HG03039 (cell line): ENCODE results near the gene PER3.

ENCODE experiments used
- ATAC-seq: cut with Tn5 transposase; IDR thresholded peaks from one replicate; pipeline ENCODE4 v1.9.1; 2021; ENCODE audit warnings: mild to moderate bottlenecking, moderate library complexity; ENCODE audit not compliant: unreplicated experiment

The PER3 gene

DNA sequence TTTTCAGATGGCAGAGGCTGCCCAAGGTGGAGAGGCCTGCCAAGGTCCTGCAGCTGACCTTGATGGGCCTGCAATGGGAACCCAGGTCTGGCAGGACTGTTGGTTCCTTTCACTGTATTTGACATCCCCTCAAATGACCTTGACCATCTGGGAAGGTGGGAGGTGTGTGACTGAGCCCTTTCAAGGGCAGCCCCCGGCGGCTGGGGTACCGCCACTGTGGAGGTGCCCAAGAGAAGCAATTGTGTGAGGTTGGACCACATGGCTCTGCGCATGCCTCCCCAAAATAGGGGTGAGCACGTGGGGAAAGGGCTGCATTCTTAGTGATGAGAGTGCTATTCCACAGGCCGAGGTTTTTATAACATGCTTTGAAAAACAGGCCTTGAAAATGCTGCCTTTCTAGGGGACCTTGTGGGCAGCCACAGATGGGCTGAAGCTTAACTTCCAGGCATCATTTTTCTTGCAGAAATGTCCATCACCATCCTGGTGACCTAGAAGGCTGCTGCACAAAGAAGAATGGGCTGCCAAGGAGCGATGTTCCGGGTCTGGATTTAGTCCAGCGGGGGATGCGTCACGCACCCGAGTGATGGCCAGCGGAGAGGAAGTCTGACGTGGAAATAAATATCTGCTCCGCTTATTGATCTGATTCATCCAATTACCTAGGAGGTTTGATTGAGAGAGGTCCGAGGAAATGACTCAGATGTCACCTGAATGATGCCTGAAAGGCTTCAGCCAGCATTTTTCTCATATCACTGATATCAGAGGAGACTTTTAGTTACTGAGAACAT lies 85.2 kb downstream of the PER3 start:
- ATAC-seq: no peak

DNA sequence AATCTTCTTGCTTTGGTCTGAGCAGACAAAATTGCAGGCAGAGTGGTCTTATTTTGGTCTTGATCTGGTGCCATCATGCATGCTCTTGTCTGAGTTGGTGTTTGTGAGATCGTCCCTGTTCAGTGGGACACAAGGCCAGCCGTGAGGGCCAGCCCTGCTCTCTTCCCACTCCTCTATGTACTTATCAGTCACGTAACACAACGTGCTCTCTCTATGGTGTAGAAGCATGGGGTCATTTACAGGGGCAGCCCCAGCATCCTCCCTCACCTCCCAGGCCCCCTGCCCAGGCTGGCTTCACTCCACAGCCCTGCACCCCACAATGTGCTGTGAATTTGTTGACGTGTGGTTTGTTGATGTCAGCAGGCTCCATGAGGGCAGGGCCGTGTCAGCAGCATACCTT lies 87.0 kb downstream of the PER3 start:
- no peak for ATAC-seq

GRCh38 chr1:7873801-7874795 lies 90.0 kb downstream of the PER3 start:
- no peak for ATAC-seq

DNA sequence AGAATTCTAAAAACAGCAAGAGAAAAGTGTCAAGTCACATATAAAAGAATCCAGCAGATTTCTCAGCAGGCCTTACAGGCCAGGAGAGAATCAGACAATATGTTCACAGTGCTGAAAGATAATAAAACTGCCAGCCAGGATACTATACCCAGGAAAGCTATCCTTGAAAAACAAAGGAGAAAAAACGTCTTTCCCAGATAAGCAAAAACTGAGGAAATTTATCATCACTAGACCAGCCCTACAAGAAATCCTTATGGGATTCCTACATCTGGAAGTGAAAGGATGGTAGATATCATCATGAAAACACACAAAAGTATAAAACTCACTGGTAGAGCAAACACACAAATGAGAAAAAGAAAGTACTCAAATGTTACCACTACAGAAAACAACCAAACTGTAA lies 93.9 kb downstream of the PER3 start:
- ATAC-seq: no peak

DNA sequence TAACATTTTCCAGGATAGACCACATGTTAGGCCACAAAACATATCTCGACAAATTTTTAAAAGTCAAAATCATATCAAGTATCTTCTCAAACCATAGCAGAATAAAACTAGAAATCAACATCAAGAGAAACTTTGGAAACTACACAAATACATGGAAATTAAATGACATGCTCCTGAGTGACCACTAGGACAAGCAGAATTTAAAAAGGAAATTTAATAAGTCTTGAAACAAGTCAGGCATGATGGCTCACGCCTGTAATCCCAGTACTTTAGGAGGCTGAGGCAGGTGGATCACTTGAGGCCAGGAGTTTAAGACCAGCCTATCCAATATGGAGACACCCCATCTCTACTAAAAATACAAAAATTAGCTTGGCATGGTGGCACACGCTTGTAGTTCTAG lies 95.1 kb downstream of the PER3 start:
- no peak for ATAC-seq

- no peak for ATAC-seq
These were observed 100.7 kb downstream of the PER3 start for GRCh38 chr1:7884757-7885156.

GRCh38 chr1:7885513-7886404 lies 101.7 kb downstream of the PER3 start:
- ATAC-seq: no peak

- ATAC-seq: no peak
These were observed 102.3 kb downstream of the PER3 start for GRCh38 chr1:7886405-7886745.

DNA sequence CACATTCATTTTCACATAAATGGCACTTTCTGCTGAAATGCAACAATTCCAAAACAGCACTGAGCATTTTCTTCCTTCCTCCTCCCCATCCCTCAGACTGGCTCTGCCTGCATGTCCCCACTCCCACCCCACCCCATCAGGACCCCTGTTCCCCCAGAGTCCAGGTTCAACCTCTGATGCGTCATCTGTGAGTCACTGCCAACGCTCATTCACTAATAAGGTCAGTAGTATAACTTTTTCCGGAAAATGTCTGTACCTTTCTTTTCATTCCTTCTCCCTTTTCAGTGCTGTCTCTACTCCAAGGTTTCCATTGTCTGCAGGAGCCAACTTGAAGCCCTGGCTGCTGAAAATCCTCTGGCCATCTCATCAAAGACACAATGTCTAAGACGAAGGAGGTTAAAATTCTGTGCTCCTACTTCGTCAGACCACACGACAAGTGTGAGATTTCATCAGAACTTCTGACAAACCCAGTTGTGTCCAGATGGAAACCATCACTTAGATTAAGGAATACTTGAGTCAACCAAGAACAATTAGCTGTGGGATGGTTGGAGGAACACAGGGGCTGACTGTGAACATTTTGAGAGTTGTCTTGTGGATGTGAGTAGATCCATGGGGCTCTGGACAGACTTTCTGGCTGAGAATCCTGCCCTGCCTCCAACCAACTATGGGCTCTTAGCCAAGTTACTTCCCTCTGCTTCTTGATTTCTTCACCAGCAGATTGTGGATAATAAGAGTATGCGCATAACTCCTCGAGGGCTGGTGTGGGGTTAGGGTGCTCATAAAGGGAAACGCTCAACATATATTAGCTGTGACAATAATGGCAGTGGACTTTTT lies 104.4 kb downstream of the PER3 start:
- no peak for ATAC-seq

DNA sequence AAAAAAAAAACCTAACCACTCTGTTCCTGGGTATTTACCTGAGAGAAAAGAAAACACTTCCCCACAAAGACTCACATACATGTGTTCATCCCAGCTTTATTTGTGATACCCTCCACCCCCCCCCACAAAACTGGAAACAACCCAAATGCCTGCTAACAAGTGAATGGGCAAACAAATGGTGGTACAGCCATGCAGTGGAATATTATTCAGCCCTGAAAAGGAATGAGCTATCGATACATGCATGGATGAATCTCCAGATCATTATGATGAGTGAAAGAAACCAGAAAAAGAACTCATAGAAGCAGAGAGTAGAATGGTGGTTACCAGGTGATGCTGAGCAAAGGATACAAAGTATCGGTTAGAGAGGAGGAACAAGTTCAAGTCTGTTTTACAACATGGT lies 106.8 kb downstream of the PER3 start:
- ATAC-seq: no peak

DNA sequence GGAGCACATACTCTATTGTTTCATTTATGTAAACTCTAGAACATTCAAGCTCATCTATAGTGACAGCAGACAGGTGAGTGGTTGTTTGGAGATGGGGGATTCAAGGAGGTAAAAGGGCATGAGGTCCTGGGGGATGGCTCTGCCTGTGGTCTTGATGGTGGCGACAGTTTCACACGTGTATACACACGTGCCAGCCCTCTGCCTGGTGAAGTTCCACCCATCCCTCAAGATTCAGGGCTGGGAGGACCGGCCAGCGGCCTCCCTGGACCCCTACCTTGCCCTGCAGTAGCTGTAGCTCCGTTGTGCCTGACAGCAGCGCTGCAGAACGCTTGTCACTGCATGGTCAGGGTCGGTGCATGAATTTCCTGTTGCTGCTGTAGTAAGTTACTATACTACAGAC lies 107.7 kb downstream of the PER3 start:
- no peak for ATAC-seq

GRCh38 chr1:7893529-7894180 lies 109.6 kb downstream of the PER3 start:
- ATAC-seq: no peak
